Heart right ventricle (tissue), 16 donors: ENCODE results near the gene TRIM66. TPM values are rescaled to one million over a fixed set of nuclear protein-coding genes. Genes with fewer than 3 reads are reported as not detected.
A peak's percentile ranks its signal among the peaks of the same experiment; 100 is the strongest.

Experiments used
- ATAC-seq, 8 donors: fragments of 200-7000 bp; cut with Tn5 transposase; one replicate each; pipeline ENCODE4 v1.9.1; 2020; ENCODE audit warnings: mild to moderate bottlenecking in 8 of 8, moderate library complexity in 8 of 8, moderate number of reproducible peaks in 1 of 8
- DNase-seq, 2 donors: peaks; one replicate each; pipeline ENCODE4 v3.0.0-alpha.2; 2020
- H3K27ac ChIP-seq, 10 donors: fragments of 200-600 bp; sonication (generic) in 2 of 10; one replicate each; pipeline versions ENCODE4 v1.5.0 to v1.8.0; 2020 to 2022; ENCODE audit warnings: mild to moderate bottlenecking in 3 of 10
- H3K27me3 ChIP-seq, 7 donors: fragments of 200-600 bp; one replicate each; pipeline ENCODE4 v1.8.0; 2021 to 2022; ENCODE audit warnings: mild to moderate bottlenecking in 2 of 7
- H3K36me3 ChIP-seq, 9 donors: fragments of 200-600 bp; sonication (generic) in 1 of 9; one replicate each; pipeline versions ENCODE4 v1.5.0 to v1.8.0; 2020 to 2022; ENCODE audit warnings: mild to moderate bottlenecking in 2 of 9
- H3K4me1 ChIP-seq, 9 donors: fragments of 200-600 bp; sonication (generic) in 1 of 9; one replicate each; pipeline versions ENCODE4 v1.5.0 to v1.8.0; 2020 to 2022; ENCODE audit warnings: mild to moderate bottlenecking in 4 of 9
- H3K4me3 ChIP-seq, 10 donors: fragments of 200-600 bp; sonication (generic) in 2 of 10; one replicate each; pipeline versions ENCODE4 v1.5.0 to v1.8.0; 2020 to 2022; ENCODE audit warnings: mild to moderate bottlenecking in 7 of 10, moderate library complexity in 2 of 10
- H3K9me3 ChIP-seq, 11 donors: fragments of 200-600 bp in 10 of 11; sonication (generic) in 2 of 11; one replicate each; pipeline versions ENCODE4 v1.5.0 to v1.8.0; 2013 to 2022; ENCODE audit warnings: mild to moderate bottlenecking in 2 of 11, control low read depth in 1 of 11, moderate library complexity in 1 of 11
- CTCF ChIP-seq, 9 donors: fragments of 200-600 bp; sonication (generic) in 2 of 9; IDR thresholded peaks; one replicate each; pipeline versions ENCODE4 v1.5.0 to v1.8.0; 2021 to 2022; ENCODE audit warnings: antibody characterized with exemption in 9 of 9, mild to moderate bottlenecking in 5 of 9, moderate library complexity in 1 of 9
- WGBS, 2 donors: extraction: QIAGEN DNeasy Blood & Tissue Kit; methylation state at CpG; one replicate each; pipeline ENCODE4 v1.1.7; 2013; ENCODE audit warnings: inconsistent platforms in 1 of 2; 5-methylcytosine and 5-hydroxymethylcytosine counted together
- intact Hi-C, 10 donors: fragments of 100-400 bp; cut with DNase I; formaldehyde crosslinking; loops; one replicate each; pipeline versions ENCODE4 v1.11.1 to v1.14.2; 2022
- polyA plus RNA-seq, 2 donors: library from polyadenylated mRNA; stranded (reverse); fragments of 200-250 nt; gene quantifications; one replicate each; pipeline ENCODE4 v1.2.3, GENCODE V29; 2013
- total RNA-seq, 10 donors: library from RNA; stranded (reverse); fragmentation: NEBNext Ultra II Directional in 3 of 10; extraction: Animal tissue kit (Norgen Biotek cat#: 25700) in 3 of 10; gene quantifications; one replicate each; pipeline versions ENCODE4 v1.2.1 to v1.2.4, GENCODE V29; 2021 to 2023
- donor health status: Arrhythmogenic right ventricular cardiomyopathy.
- donor health status: ischemic (EF 13 %, LVEDD 7.1; RV severe dilation, severe dysfunction).
- donor health status: healthy with polysubstance abuse.
- donor health status: DM: no; HTN: yes; CAD: no.
- donor health status: DM: no; HTN: no; CAD: no.
- donor health status: ischemic (EF 25% LVEDD 6.9; RV normal size, moderate dysfunction).
- donor health status: ischemic (EF 25% LVEDD 5.7; RV mildly dilated, moderate dysfunction).
- donor health status: healthy.
- donor health status: DM: yes; HTN: yes; CAD: no.
- donor health status: Ischemic cardiomyopathy.
- donor health status: ischemic (EF 35%, LVEDD 5.7; RV mildly dilated, moderate dysfunction).
- donor health status: nonischemic (EF 11% LVEDD 7.7; RV severe dilation, severe dysfunction).
- donor health status: DM: yes; HTN: yes; CAD: no.
- donor health status: PGD.
- donor health status: ischemic (EF 29% LVEDD 5.4; RV normal size, mild dysfunction).
- donor health status: nonischemic (EF 23%, LVEDD 6.1; RV moderate dilation, normal function).

Gene TRIM66
- total and polyA plus RNA-seq, 12 donors = 0.33 to 7.4 (median 2.8) TPM

- Histone ChIP-seq H3K27me3 (no peaks in the 10 kb centered on the region), H3K4me1 (peaks cover 0 to 32% (median 19%) of the 10 kb centered on the region in 9 donors), H3K4me3 (no peak overlapping the region), H3K9me3 (no peaks in the 10 kb centered on the region), H3K36me3 (peaks cover under 1 to 94% (median 54%) of the 10 kb centered on the region in 9 donors), H3K27ac (peak overlapping the region in 5 of 10 donors; percentile 9 to 76 (median 66))
- 55 to 63% methylated on average over 11 of the region's 11 CpGs for WGBS, 2 donors
- intact Hi-C loops = loop anchor here in 1 of 10 donors (10.0 kb wide), 1 partner anchor 116 kb away; a partner anchor contains a TSS
- TF ChIP-seq CTCF (IDR thresholded peaks at IDR 0.05) = no peak
- ATAC-seq = no peak
- no peak for DNase-seq
These were observed 16.5 kb upstream of the TRIM66 start for GRCh38 chr11:8698917-8699441.

- Histone ChIP-seq H3K36me3 (peaks cover 3 to 95% (median 60%) of the 10 kb centered on the region in 9 donors), H3K4me3 (no peak overlapping the region), H3K4me1 (peaks cover 0 to 28% (median 19%) of the 10 kb centered on the region in 9 donors), H3K27ac (peak overlapping the region in 1 of 10 donors; percentile 54), H3K27me3 (no peaks in the 10 kb centered on the region), H3K9me3 (no peaks in the 10 kb centered on the region)
- ATAC-seq (no peak), DNase-seq (no peak)
- 85 to 89% methylated on average over 5 of the region's 5 CpGs for WGBS, 2 donors
- intact Hi-C loops = loop anchor here in 1 of 10 donors (10.0 kb wide), 1 partner anchor 116 kb away; a partner anchor contains a TSS
- TF ChIP-seq CTCF (IDR thresholded peaks at IDR 0.05) = no peak
These were observed 15.9 kb upstream of the TRIM66 start for GRCh38 chr11:8698379-8698851.

GRCh38 chr11:8697054-8697453, 14.6 kb upstream of the TRIM66 start:
- Histone ChIP-seq H3K9me3 (no peaks in the 10 kb centered on the region), H3K4me1 (peaks cover 0 to 28% (median 19%) of the 10 kb centered on the region in 9 donors), H3K36me3 (peaks cover 3 to 95% (median 65%) of the 10 kb centered on the region in 9 donors), H3K4me3 (no peak overlapping the region), H3K27ac (no peak overlapping the region), H3K27me3 (no peaks in the 10 kb centered on the region)
- TF ChIP-seq CTCF (IDR thresholded peaks at IDR 0.05) = no peak
- no peak for ATAC-seq
- DNase-seq = no peak
- 85 to 95% methylated on average over 3 of the region's 3 CpGs for WGBS, 2 donors
- intact Hi-C loops = loop anchor here in 1 of 10 donors (10.0 kb wide), 1 partner anchor 118 kb away; a partner anchor contains a TSS

GRCh38 chr11:8694137-8694536, 11.7 kb upstream of the TRIM66 start:
- 90 to 92% methylated on average over 5 of the region's 5 CpGs for WGBS, 2 donors
- peaks cover 0 to 21% (median 6%) of the 10 kb centered on the region in 9 donors for H3K4me1 ChIP-seq
- ATAC-seq (no peak), DNase-seq (no peak)
- peaks cover 3 to 88% (median 66%) of the 10 kb centered on the region in 9 donors for H3K36me3 ChIP-seq
- H3K4me3 ChIP-seq = no peak overlapping the region
- H3K27me3 ChIP-seq = no peaks in the 10 kb centered on the region
- TF ChIP-seq CTCF (IDR thresholded peaks at IDR 0.05) = no peak
- H3K9me3 ChIP-seq = no peaks in the 10 kb centered on the region
- peak overlapping the region in 1 of 10 donors; percentile 18 for H3K27ac ChIP-seq
- intact Hi-C loops = loop anchor here in 1 of 10 donors (10.0 kb wide), 1 partner anchor 121 kb away; a partner anchor contains a TSS
